H9 (cell line): ENCODE results near the gene C11orf86. TPM values are rescaled to one million over a fixed set of nuclear protein-coding genes. Genes with fewer than 3 reads are reported as not detected.

Source experiments
- DNase-seq: peaks from one replicate; pipeline ENCODE4 v3.0.0-alpha.2; 2017
- H2AFZ ChIP-seq: one replicate; pipeline ENCODE4 v1.6.1; 2013; ENCODE audit warnings: mild to moderate bottlenecking, low read length, control low read depth, moderate library complexity
- H2AK5ac ChIP-seq: 2 replicates; pipeline ENCODE4 v1.6.1; 2013; ENCODE audit warnings: low read length, control low read depth, mixed read lengths; ENCODE audit not compliant: insufficient read length
- H2BK120ac ChIP-seq: one replicate; pipeline ENCODE4 v1.6.1; 2013; ENCODE audit warnings: low read depth, mild to moderate bottlenecking, low read length, control low read depth, inconsistent platforms; ENCODE audit not compliant: poor library complexity, severe bottlenecking
- H2BK12ac ChIP-seq: 2 replicates; pipeline ENCODE4 v1.6.1; 2013; ENCODE audit warnings: low read length, control low read depth, mixed read lengths, low read depth; ENCODE audit not compliant: insufficient read length
- H2BK15ac ChIP-seq: 2 replicates; pipeline ENCODE4 v1.6.1; 2013; ENCODE audit warnings: low read depth, low read length, control low read depth
- H2BK20ac ChIP-seq: one replicate; pipeline ENCODE4 v1.6.1; 2013; ENCODE audit warnings: low read depth, mild to moderate bottlenecking, low read length, control low read depth, inconsistent platforms; ENCODE audit not compliant: poor library complexity, severe bottlenecking
- H2BK5ac ChIP-seq: 2 replicates; pipeline ENCODE4 v1.6.1; 2013; ENCODE audit warnings: low read length, control low read depth, mixed read lengths; ENCODE audit not compliant: insufficient read length
- H3K14ac ChIP-seq: 2 replicates; pipeline ENCODE4 v1.6.1; 2013; ENCODE audit warnings: low read length, control low read depth; ENCODE audit not compliant: insufficient read depth
- H3K18ac ChIP-seq: 2 replicates; pipeline ENCODE4 v1.6.1; 2013; ENCODE audit warnings: low read depth, mild to moderate bottlenecking, mixed read lengths, low read length, control low read depth; ENCODE audit not compliant: insufficient read length
- H3K23ac ChIP-seq: 2 replicates; pipeline ENCODE4 v1.6.1; 2013; ENCODE audit warnings: low read length, control low read depth, mixed read lengths, low read depth; ENCODE audit not compliant: insufficient read length
- H3K23me2 ChIP-seq: 2 replicates; pipeline ENCODE4 v1.6.1; 2013; ENCODE audit warnings: low read depth, mild to moderate bottlenecking, mixed read lengths, low read length, control low read depth; ENCODE audit not compliant: insufficient read length, poor library complexity, severe bottlenecking
- H3K27ac ChIP-seq: 2 replicates; pipeline ENCODE4 v1.5.1; 2013; ENCODE audit warnings: low read length, control low read depth, mixed read lengths, low read depth; ENCODE audit not compliant: insufficient read length
- H3K27me3 ChIP-seq: 2 replicates; pipeline ENCODE4 v1.6.1; 2013; ENCODE audit warnings: low read length, control low read depth, inconsistent platforms; ENCODE audit not compliant: insufficient read depth
- H3K4ac ChIP-seq: 2 replicates; pipeline ENCODE4 v1.6.1; 2013; ENCODE audit warnings: low read depth, mild to moderate bottlenecking, control low read depth, inconsistent platforms, low read length, moderate library complexity
- H3K4me1 ChIP-seq: 2 replicates; pipeline ENCODE4 v1.6.1; 2013; ENCODE audit warnings: low read length, control low read depth, inconsistent platforms; ENCODE audit not compliant: insufficient read depth
- H3K4me2 ChIP-seq: 2 replicates; pipeline ENCODE4 v1.6.1; 2013; ENCODE audit warnings: low read length, control low read depth, mixed read lengths; ENCODE audit not compliant: insufficient read length, insufficient read depth
- H3K56ac ChIP-seq: 2 replicates; pipeline ENCODE4 v1.6.1; 2013; ENCODE audit warnings: low read depth, mild to moderate bottlenecking, mixed read lengths, low read length, control low read depth; ENCODE audit not compliant: insufficient read length
- H3K79me1 ChIP-seq: 2 replicates; pipeline ENCODE4 v1.6.1; 2013; ENCODE audit warnings: low read depth, mild to moderate bottlenecking, moderate library complexity, low read length, control low read depth, inconsistent platforms; ENCODE audit not compliant: insufficient read depth, poor library complexity, severe bottlenecking
- H3K79me2 ChIP-seq: 2 replicates; pipeline ENCODE4 v1.6.1; 2013; ENCODE audit warnings: low read length, control low read depth, inconsistent platforms; ENCODE audit not compliant: insufficient read depth
- H3K9ac ChIP-seq: 2 replicates; pipeline ENCODE4 v1.6.1; 2013; ENCODE audit warnings: low read length, control low read depth, mixed read lengths; ENCODE audit not compliant: insufficient read length; ENCODE audit errors: extremely low read depth
- H3K9me3 ChIP-seq: one replicate; pipeline ENCODE4 v1.6.1; 2013; ENCODE audit warnings: low read depth, low read length, inconsistent platforms; ENCODE audit not compliant: control insufficient read depth
- H3T11ph ChIP-seq: one replicate; pipeline ENCODE4 v1.6.1; 2013; ENCODE audit warnings: mild to moderate bottlenecking, low read length, control low read depth, inconsistent platforms
- H4K20me1 ChIP-seq: one replicate; pipeline ENCODE4 v1.6.1; 2013; ENCODE audit not compliant: control insufficient read depth, insufficient read length, insufficient read depth
- H4K5ac ChIP-seq: 2 replicates; pipeline ENCODE4 v1.6.1; 2013; ENCODE audit warnings: low read depth, mild to moderate bottlenecking, mixed read lengths, low read length, control low read depth; ENCODE audit not compliant: insufficient read length
- H4K8ac ChIP-seq: replicated peaks from 2 replicates; pipeline ENCODE4 v1.6.1; 2013; ENCODE audit warnings: low read length, control low read depth, mixed read lengths, low read depth; ENCODE audit not compliant: insufficient read length
- H4K91ac ChIP-seq: 2 replicates; pipeline ENCODE4 v1.6.1; 2013; ENCODE audit warnings: low read depth, mild to moderate bottlenecking, moderate library complexity, mixed read lengths, low read length, control low read depth; ENCODE audit not compliant: insufficient read length
- H3K27ac Mint-ChIP-seq, 3 experiments: 2 replicates in 2 of 3; 3 replicates in 1 of 3; pipeline ENCODE4 v1.8.0; 2020 to 2021; ENCODE audit warnings: mixed read lengths in 3 of 3, mild to moderate bottlenecking in 1 of 3, moderate library complexity in 1 of 3
- H3K27me3 Mint-ChIP-seq: 2 replicates; pipeline ENCODE4 v1.8.0; 2021; ENCODE audit warnings: low read depth, mild to moderate bottlenecking, moderate library complexity, mixed read lengths
- H3K36me3 Mint-ChIP-seq, 3 experiments: 2 replicates in 2 of 3; 3 replicates in 1 of 3; pipeline ENCODE4 v1.8.0; 2020 to 2021; ENCODE audit warnings: low read depth in 3 of 3, mixed read lengths in 3 of 3; ENCODE audit not compliant: insufficient read depth in 1 of 3
- H3K4me1 Mint-ChIP-seq, 2 experiments: 2 replicates each; pipeline ENCODE4 v1.8.0; 2020; ENCODE audit warnings: mixed read lengths in 2 of 2
- H3K4me3 Mint-ChIP-seq, 2 experiments: 2 replicates in 1 of 2; 3 replicates in 1 of 2; pipeline ENCODE4 v1.8.0; 2020 to 2021; ENCODE audit warnings: mild to moderate bottlenecking in 2 of 2, mixed read lengths in 2 of 2, moderate library complexity in 1 of 2
- H3K9me3 Mint-ChIP-seq, 2 experiments: 2 replicates in 1 of 2; 3 replicates in 1 of 2; pipeline ENCODE4 v1.8.0; 2020; ENCODE audit warnings: mild to moderate bottlenecking in 2 of 2, mixed read lengths in 2 of 2, moderate library complexity in 1 of 2
- WGBS: extraction: QIAGEN DNeasy Blood & Tissue Kit; methylation state at CpG from one replicate; pipeline ENCODE4 v1.1.7; 2013; ENCODE audit warnings: missing lambda C conversion rate, low lambda C conversion rate, mixed read lengths; ENCODE audit not compliant: insufficient read length; ENCODE audit errors: extremely low coverage; 5-methylcytosine and 5-hydroxymethylcytosine counted together
- total RNA-seq: library from RNA; stranded (reverse); gene quantifications from 2 replicates; pipeline ENCODE4 v1.2.1, GENCODE V29; 2021
- TF ChIP-seq, protein P1 (sequence below): fragments of 200-600 bp; sonication (generic); conservative IDR thresholded peaks from 3 replicates; pipeline ENCODE4 v1.8.0; 2021; ENCODE audit warnings: antibody characterized with exemption, mild to moderate bottlenecking

C11orf86 gene
- total RNA-seq, 1 experiment from 2014 or later, result not detected

DNA sequence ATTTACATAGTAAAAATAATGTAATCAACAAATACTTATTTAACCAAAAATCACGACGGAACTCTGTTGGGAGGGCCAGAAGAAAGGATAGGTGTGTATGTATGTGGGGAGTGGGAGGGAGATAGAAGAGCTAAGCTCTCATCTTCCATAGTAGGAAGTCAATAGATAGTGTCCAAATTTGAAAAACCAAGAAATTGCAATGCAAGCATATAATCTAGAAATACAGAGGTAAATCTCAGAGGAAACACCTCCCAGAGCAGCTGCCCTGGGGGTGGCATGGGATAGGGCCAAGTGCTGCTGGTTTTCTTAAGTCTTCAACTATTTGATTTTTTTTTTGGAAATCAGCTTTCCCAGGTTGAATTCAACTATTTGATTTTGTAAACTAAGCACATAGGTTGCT, 16.9 kb downstream of the C11orf86 start:
- Histone ChIP-seq H4K8ac (no peak overlapping the region), H3K14ac (no peak overlapping the region), H3K27me3 (no peaks in the 10 kb centered on the region), H3K56ac (no peak overlapping the region), H3T11ph (no peak overlapping the region), H3K23me2 (peaks cover 2% of the 10 kb centered on the region), H2BK20ac (no peak overlapping the region), H2BK5ac (no peak overlapping the region), H2BK15ac (no peak overlapping the region), H3K9me3 (no peaks in the 10 kb centered on the region), H3K9ac (no peak overlapping the region), H2BK120ac (no peak overlapping the region), H3K79me1 (no peaks in the 10 kb centered on the region), H4K91ac (no peak overlapping the region), H3K18ac (no peak overlapping the region), H2AK5ac (no peak overlapping the region), H3K23ac (no peak overlapping the region), H2AFZ (no peak overlapping the region), H4K5ac (no peak overlapping the region), H3K4ac (no peak overlapping the region), H3K79me2 (no peaks in the 10 kb centered on the region), H3K27ac (no peak overlapping the region), H2BK12ac (no peak overlapping the region), H3K4me1 (peaks cover 9% of the 10 kb centered on the region; the same call in 1 of the 2 replicates), H3K4me2 (no peak overlapping the region), H4K20me1 (no peaks in the 10 kb centered on the region)
- Mint-ChIP-seq H3K36me3 (peaks cover 0 to 8% (median 0%) of the 10 kb centered on the region in 3 experiments; a peak in 2 of 7 replicates), H3K27ac (no peak overlapping the region), H3K4me3 (no peak overlapping the region), H3K9me3 (no peaks in the 10 kb centered on the region; a peak in 2 of 5 replicates), H3K4me1 (peaks cover 12 to 14% of the 10 kb centered on the region in 2 experiments), H3K27me3 (0 out of 2 replicates have a peak, but pooled peaks cover 2% of the 10 kb centered on the region)
- no CpG with 5 or more reads among the region's 2 CpGs for WGBS
- TF ChIP-seq, protein P1, sequence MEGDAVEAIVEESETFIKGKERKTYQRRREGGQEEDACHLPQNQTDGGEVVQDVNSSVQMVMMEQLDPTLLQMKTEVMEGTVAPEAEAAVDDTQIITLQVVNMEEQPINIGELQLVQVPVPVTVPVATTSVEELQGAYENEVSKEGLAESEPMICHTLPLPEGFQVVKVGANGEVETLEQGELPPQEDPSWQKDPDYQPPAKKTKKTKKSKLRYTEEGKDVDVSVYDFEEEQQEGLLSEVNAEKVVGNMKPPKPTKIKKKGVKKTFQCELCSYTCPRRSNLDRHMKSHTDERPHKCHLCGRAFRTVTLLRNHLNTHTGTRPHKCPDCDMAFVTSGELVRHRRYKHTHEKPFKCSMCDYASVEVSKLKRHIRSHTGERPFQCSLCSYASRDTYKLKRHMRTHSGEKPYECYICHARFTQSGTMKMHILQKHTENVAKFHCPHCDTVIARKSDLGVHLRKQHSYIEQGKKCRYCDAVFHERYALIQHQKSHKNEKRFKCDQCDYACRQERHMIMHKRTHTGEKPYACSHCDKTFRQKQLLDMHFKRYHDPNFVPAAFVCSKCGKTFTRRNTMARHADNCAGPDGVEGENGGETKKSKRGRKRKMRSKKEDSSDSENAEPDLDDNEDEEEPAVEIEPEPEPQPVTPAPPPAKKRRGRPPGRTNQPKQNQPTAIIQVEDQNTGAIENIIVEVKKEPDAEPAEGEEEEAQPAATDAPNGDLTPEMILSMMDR, result no peak
- DNase-seq, result no peak
